GM12892 (cell line): ENCODE data around the gene ENDOV.
"Not testable (repeated sequence)": the region's sequence is repeated elsewhere in the genome, so short reads cannot be mapped to it uniquely, and the experiment has no call there.

ENCODE experiments used
- POLR2A ChIP-seq: IDR thresholded peaks from 2 replicates; pipeline ENCODE4 v1.6.1; 2011; ENCODE audit warnings: low read depth, low read length, control low read depth
- POLR2AphosphoS5 ChIP-seq: IDR thresholded peaks from 2 replicates; pipeline ENCODE4 v1.6.1; 2011; ENCODE audit warnings: low read depth, low read length, control low read depth
- TAF1 ChIP-seq: IDR thresholded peaks from 2 replicates; pipeline ENCODE4 v1.6.1; 2011; ENCODE audit warnings: low read depth, mild to moderate bottlenecking, control low read depth, low read length, borderline replicate concordance

DNA sequence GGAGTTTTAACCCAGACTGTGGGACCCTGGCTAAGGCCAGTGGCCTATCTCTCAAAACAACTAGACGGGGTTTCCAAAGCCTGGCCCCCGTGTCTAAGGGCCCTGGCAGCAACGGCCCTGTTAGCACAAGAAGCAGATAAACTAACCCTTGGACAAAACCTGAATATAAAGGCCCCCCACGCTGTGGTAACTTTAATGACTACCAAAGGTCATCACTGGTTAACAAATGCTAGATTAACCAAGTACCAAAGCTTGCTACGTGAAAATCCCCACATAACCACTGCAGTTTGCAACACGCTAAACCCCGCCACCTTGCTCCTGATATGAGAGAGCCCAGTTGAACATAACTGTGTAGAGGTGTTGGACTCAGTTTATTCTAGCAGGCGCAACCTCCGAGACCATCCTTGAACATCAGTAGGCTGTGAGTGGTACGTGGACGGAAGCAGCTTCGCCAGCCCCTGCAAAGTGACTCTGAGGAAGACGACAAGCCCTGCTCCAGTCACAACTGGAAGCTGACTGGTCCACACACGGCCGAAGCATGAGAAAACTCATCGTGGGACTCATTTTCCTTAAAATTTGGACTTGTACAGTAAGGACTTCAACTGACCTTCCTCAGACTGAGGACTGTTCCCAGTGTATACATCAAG, 4.4 kb upstream of the ENDOV start:
- TF ChIP-seq TAF1, POLR2A, POLR2AphosphoS5: not testable (repeated sequence)
